ENCODE data around the gene IQCN.

IQCN gene

GRCh38 chr19:18274219-18274780, at the start of gene IQCN:
Gene IQCN (minus strand): TSS chr19:18274452. CDS start chr19:18269478, 4,974 bp downstream.
- no peaks in the 10 kb centered on the region for H3K9me3 ChIP-seq
- TF ChIP-seq Cebpa-rat (IDR thresholded peaks at IDR 0.05): no peak
- H3K36me3 ChIP-seq: peaks cover 58% of the 10 kb centered on the region
- H3K9ac ChIP-seq: no peak within 1 kb of the TSS
- peaks cover 38% of the 10 kb centered on the region for H3K4me1 ChIP-seq
- H3K4me2 ChIP-seq: no peak within 1 kb of the TSS
- H3K27me3 ChIP-seq: no peaks in the 10 kb centered on the region
- no peak within 1 kb of the TSS for H3K27ac ChIP-seq
- no peak within 1 kb of the TSS for H3K4me3 ChIP-seq
- H4K20me1 ChIP-seq: peaks cover 97% of the 10 kb centered on the region

- TF ChIP-seq Cebpa-rat (IDR thresholded peaks at IDR 0.05): no peak
- peak within 1 kb of the TSS; percentile 85 for H3K9ac ChIP-seq
- no peaks in the 10 kb centered on the region for H4K20me1 ChIP-seq
- H3K27ac ChIP-seq: peak within 1 kb of the TSS; percentile 92
- H3K4me1 ChIP-seq: peaks cover 58% of the 10 kb centered on the region
- peak within 1 kb of the TSS; percentile 93 for H3K4me2 ChIP-seq
- H3K4me3 ChIP-seq: peak within 1 kb of the TSS; percentile 94
- H3K36me3 ChIP-seq: peaks cover 15% of the 10 kb centered on the region; the same call in 1 of the 2 replicates
- no peaks in the 10 kb centered on the region for H3K9me3 ChIP-seq
- H3K27me3 ChIP-seq: no peaks in the 10 kb centered on the region
These were observed 48.7 kb upstream of the IQCN start, which contains the start of gene LSM4 for GRCh38 chr19:18322759-18323460. Gene LSM4 (minus strand): TSS chr19:18323076. CDS start chr19:18323020, 56 bp downstream.

DNA sequence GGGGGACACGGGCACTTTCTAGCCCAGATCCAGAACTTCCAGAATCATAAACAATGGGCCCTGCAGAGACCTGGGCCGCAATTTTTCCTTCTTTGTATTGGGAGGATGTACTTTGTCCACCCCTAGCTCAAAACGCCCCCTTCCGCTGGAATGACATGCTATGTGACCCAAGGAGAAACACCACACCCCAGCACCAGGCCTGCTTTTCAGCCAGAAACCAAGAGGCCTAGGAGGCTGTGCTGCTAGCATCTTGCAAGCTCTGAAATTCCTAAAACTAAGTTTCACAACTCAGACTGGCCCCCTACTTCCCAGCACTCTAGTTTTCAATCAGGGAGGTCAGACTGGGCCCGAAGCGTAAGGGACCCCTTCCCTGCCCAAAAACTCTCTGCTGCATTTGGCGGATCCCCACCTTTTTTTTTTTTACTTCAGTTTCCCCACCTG, 48.1 kb upstream of the IQCN start:
- H3K4me2 ChIP-seq: peak overlapping the region; percentile 93
- no peaks in the 10 kb centered on the region for H4K20me1 ChIP-seq
- no peaks in the 10 kb centered on the region for H3K27me3 ChIP-seq
- no peak for TF ChIP-seq Cebpa-rat (IDR thresholded peaks at IDR 0.05)
- peak overlapping the region; percentile 85 for H3K9ac ChIP-seq
- peaks cover 63% of the 10 kb centered on the region for H3K4me1 ChIP-seq
- H3K27ac ChIP-seq: peak overlapping the region; percentile 92
- H3K9me3 ChIP-seq: no peaks in the 10 kb centered on the region
- peak overlapping the region; percentile 94 for H3K4me3 ChIP-seq
- peaks cover 15% of the 10 kb centered on the region; the same call in 1 of the 2 replicates for H3K36me3 ChIP-seq

- H3K9ac ChIP-seq: peak overlapping the region; percentile 85
- H3K36me3 ChIP-seq: peaks cover 15% of the 10 kb centered on the region; the same call in 1 of the 2 replicates
- H3K4me3 ChIP-seq: peak overlapping the region; percentile 94
- H3K27me3 ChIP-seq: no peaks in the 10 kb centered on the region
- H3K27ac ChIP-seq: peak overlapping the region; percentile 92
- no peak for TF ChIP-seq Cebpa-rat (IDR thresholded peaks at IDR 0.05)
- H4K20me1 ChIP-seq: no peaks in the 10 kb centered on the region
- no peaks in the 10 kb centered on the region for H3K9me3 ChIP-seq
- H3K4me2 ChIP-seq: peak overlapping the region; percentile 93
- H3K4me1 ChIP-seq: peaks cover 69% of the 10 kb centered on the region
These were observed 47.5 kb upstream of the IQCN start for GRCh38 chr19:18321734-18322102.

GRCh38 chr19:18320865-18321733, 46.8 kb upstream of the IQCN start:
- Histone ChIP-seq H3K9me3 (no peaks in the 10 kb centered on the region), H3K4me2 (peak overlapping the region; percentile 93), H3K27me3 (no peaks in the 10 kb centered on the region), H3K4me1 (peaks cover 75% of the 10 kb centered on the region), H3K36me3 (peaks cover 15% of the 10 kb centered on the region; the same call in 1 of the 2 replicates), H3K4me3 (peak overlapping the region; percentile 94), H3K9ac (peak overlapping the region; percentile 85), H3K27ac (peak overlapping the region; percentile 92), H4K20me1 (no peaks in the 10 kb centered on the region)
- no peak for TF ChIP-seq Cebpa-rat (IDR thresholded peaks at IDR 0.05)

- Histone ChIP-seq H4K20me1 (no peaks in the 10 kb centered on the region), H3K27me3 (no peaks in the 10 kb centered on the region), H3K27ac (peak overlapping the region; percentile 92), H3K36me3 (peaks cover 27% of the 10 kb centered on the region), H3K4me2 (peak overlapping the region; percentile 93), H3K4me1 (peaks cover 87% of the 10 kb centered on the region), H3K4me3 (no peak overlapping the region), H3K9me3 (no peaks in the 10 kb centered on the region), H3K9ac (peak overlapping the region; percentile 85; the same call in 1 of the 2 replicates)
- no peak for TF ChIP-seq Cebpa-rat (IDR thresholded peaks at IDR 0.05)
These were observed 45.4 kb upstream of the IQCN start for GRCh38 chr19:18319591-18320135.

DNA sequence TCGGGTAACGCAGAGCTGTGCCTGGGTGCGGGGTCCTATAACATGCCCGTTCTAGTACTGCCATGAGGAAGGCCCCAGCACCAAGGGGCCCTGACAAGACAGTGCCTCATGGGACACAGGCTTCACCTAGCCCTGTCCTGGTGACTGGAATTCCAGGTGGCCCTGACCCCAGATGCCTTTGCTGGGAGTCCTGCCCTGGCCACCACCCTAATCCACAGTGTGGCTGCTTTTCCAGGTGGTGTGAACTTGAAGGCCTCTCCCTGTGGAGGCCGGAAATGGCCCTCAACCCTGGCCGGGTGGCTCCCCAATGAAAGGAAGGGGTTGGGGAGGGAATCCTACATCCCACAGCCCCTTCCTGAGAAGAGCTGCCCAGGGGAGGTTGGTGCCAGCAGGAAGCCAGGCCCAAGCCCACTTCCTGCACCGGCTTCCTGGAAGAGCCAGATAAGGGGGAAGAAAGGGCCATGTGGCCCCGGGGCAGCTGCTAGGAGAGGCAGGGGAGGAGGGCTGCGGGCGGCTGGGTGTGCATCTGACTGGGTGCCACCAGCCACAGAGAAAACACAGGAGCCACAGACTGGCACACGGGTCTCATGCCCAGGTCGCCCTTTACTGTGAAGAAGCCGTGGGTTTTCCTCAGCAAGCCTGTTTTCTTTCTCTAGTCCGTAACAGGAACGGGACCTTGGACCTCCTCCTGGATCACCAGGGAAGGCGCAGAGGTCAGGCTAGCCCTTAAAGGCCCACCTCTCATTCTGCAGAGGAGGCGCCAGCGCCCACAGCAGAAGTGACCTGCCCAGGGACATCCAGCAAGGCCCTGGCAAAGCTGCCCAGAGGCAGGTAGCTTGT, 43.9 kb upstream of the IQCN start:
- no peaks in the 10 kb centered on the region for H3K27me3 ChIP-seq
- H3K4me2 ChIP-seq: peak overlapping the region; percentile 93
- H3K36me3 ChIP-seq: peaks cover 42% of the 10 kb centered on the region
- peak overlapping the region; percentile 51 for H3K4me3 ChIP-seq
- no peaks in the 10 kb centered on the region for H4K20me1 ChIP-seq
- H3K27ac ChIP-seq: peak overlapping the region; percentile 92
- TF ChIP-seq Cebpa-rat (IDR thresholded peaks at IDR 0.05): no peak
- H3K4me1 ChIP-seq: peaks cover 74% of the 10 kb centered on the region
- H3K9ac ChIP-seq: peak overlapping the region; percentile 79
- H3K9me3 ChIP-seq: no peaks in the 10 kb centered on the region

- TF ChIP-seq Cebpa-rat (IDR thresholded peaks at IDR 0.05): no peak
- Histone ChIP-seq H3K4me1 (peaks cover 51% of the 10 kb centered on the region), H3K4me3 (no peak overlapping the region), H3K27ac (peak overlapping the region; percentile 22; the same call in 1 of the 2 replicates), H3K4me2 (no peak overlapping the region), H3K9ac (0 out of 2 replicates have a peak overlapping the region, but pooled peaks have one; percentile 10), H3K27me3 (no peaks in the 10 kb centered on the region), H3K36me3 (peaks cover 75% of the 10 kb centered on the region), H4K20me1 (no peaks in the 10 kb centered on the region; the same call in 1 of the 2 replicates), H3K9me3 (no peaks in the 10 kb centered on the region)
These were observed 39.1 kb upstream of the IQCN start for GRCh38 chr19:18313398-18313797.

Data from BLaER1 (cell line).